K562 (cell line): ENCODE measurements around the gene ADCY1. TPM values are rescaled to one million over a fixed set of nuclear protein-coding genes. Genes with fewer than 3 reads are reported as not detected.
"Not testable (repeated sequence)": the region's sequence is repeated elsewhere in the genome, so short reads cannot be mapped to it uniquely, and the experiment has no call there.

Experiments
- ATAC-seq: fragments of 200-7000 bp; cut with Tn5 transposase; 3 replicates; pipeline ENCODE4 v1.9.1; 2020; ENCODE audit warnings: moderate library complexity
- BruUV-seq: library from RNA; stranded (reverse); fragments of 400-500 nt; replicated peaks from 2 replicates; lab custom pipeline; 2021; lab: Mats Ljungman, UMichigan
- CTCF ChIA-PET: fragments of 300-600 bp; formaldehyde crosslinking; extraction: SDS; loops from one replicate; lab custom pipeline; 2021; ENCODE audit warnings: low intra/inter-chr PET ratio; lab: Yijun Ruan, JAX
- POLR2A ChIA-PET: fragments of 300-600, 350-650 bp; sonication (Branson Sonifier 250); formaldehyde crosslinking; extraction: SDS; loops from one replicate; lab custom pipeline; 2021; ENCODE audit warnings: antibody characterized with exemption, inconsistent platforms; lab: Yijun Ruan, JAX
- DNase-seq, 4 experiments: peaks; one replicate each; pipeline versions ENCODE4 v3.0.0 to v3.0.0-alpha.2; 2011 to 2018; ENCODE audit warnings: low spot score in 3 of 4, mixed read lengths in 3 of 4; ENCODE audit errors: extremely low read depth in 1 of 4
- FAIRE-seq: peaks from 2 replicates; lab custom pipeline; 2011; peaks lifted over from hg19 to GRCh38; lab: Jason Lieb, UNC
- H2AFZ ChIP-seq: 2 replicates; pipeline ENCODE4 v1.6.0; 2011; ENCODE audit warnings: low read depth, low read length, control low read depth, inconsistent platforms
- H3K27ac ChIP-seq: fragments of 200-600 bp; 3 replicates; pipeline ENCODE4 v1.8.0; 2011; ENCODE audit warnings: low read depth, mild to moderate bottlenecking, control low read depth, inconsistent platforms, low read length, moderate library complexity, mixed read lengths; ENCODE audit errors: extremely low read depth
- H3K27me3 ChIP-seq, 2 experiments: fragments of 300-600 bp in 1 of 2; 2 replicates in 1 of 2; 3 replicates in 1 of 2; pipeline versions ENCODE4 v1.6.0 to v1.8.0; 2011; ENCODE audit warnings: inconsistent platforms in 2 of 2, low read length in 2 of 2, mild to moderate bottlenecking in 1 of 2, mixed read lengths in 1 of 2, moderate library complexity in 1 of 2; ENCODE audit not compliant: control insufficient read depth in 2 of 2, insufficient read depth in 2 of 2
- H3K36me3 ChIP-seq: fragments of 300-600 bp; 3 replicates; pipeline ENCODE4 v1.8.0; 2011; ENCODE audit warnings: mild to moderate bottlenecking, low read length, inconsistent platforms; ENCODE audit not compliant: control insufficient read depth, insufficient read depth
- H3K4me1 ChIP-seq, 2 experiments: fragments of 200-600 bp in 1 of 2; replicated peaks in 1 of 2; 2 replicates in 1 of 2; 3 replicates in 1 of 2; pipeline versions ENCODE4 v1.5.1 to v1.8.0; 2011; ENCODE audit warnings: inconsistent platforms in 2 of 2, low read length in 2 of 2, mild to moderate bottlenecking in 1 of 2, mixed read lengths in 1 of 2, moderate library complexity in 1 of 2; ENCODE audit not compliant: control insufficient read depth in 2 of 2, insufficient read depth in 2 of 2
- H3K4me2 ChIP-seq: 2 replicates; pipeline ENCODE4 v1.6.1; 2011; ENCODE audit warnings: low read length, control low read depth, inconsistent platforms, mixed read lengths; ENCODE audit not compliant: insufficient read depth
- H3K4me3 ChIP-seq: fragments of 200-600 bp; sonication (generic), shearing (Covaris generic); 2 replicates; pipeline ENCODE4 v1.5.1; 2016; ENCODE audit warnings: control low read depth, inconsistent platforms
- H3K79me2 ChIP-seq: fragments of 200-600 bp; 3 replicates; pipeline ENCODE4 v1.8.0; 2011; ENCODE audit warnings: low read length, inconsistent platforms; ENCODE audit not compliant: control insufficient read depth, insufficient read depth
- H3K9ac ChIP-seq, 2 experiments: 2 replicates each; pipeline versions ENCODE4 v1.6.0 to v1.6.1; 2011; ENCODE audit warnings: low read depth in 2 of 2, low read length in 2 of 2, control low read depth in 1 of 2, inconsistent platforms in 1 of 2, mild to moderate bottlenecking in 1 of 2, mixed read lengths in 1 of 2; ENCODE audit not compliant: insufficient read depth in 1 of 2
- H3K9me1 ChIP-seq: one replicate; pipeline ENCODE4 v1.6.0; 2011; ENCODE audit warnings: inconsistent platforms, mild to moderate bottlenecking, low read length, moderate library complexity; ENCODE audit not compliant: control insufficient read depth, insufficient read depth
- H3K9me3 ChIP-seq: replicated peaks from 2 replicates; pipeline ENCODE4 v1.5.1; 2011; ENCODE audit warnings: low read depth, low read length, inconsistent platforms; ENCODE audit not compliant: control insufficient read depth, insufficient read depth
- H4K20me1 ChIP-seq: replicated peaks from 2 replicates; pipeline ENCODE4 v1.6.1; 2011; ENCODE audit warnings: low read length, inconsistent platforms, mixed read lengths; ENCODE audit not compliant: control insufficient read depth, insufficient read depth
- ADNP ChIP-seq: fragments of 200-800 bp; sonication (Bioruptor generic); IDR thresholded peaks from 2 replicates; pipeline ENCODE4 v1.6.1; 2016; ENCODE audit warnings: missing genetic modification characterization, missing compliant biosample characterization
- POLR2G ChIP-seq: fragments of 200-400 bp; formaldehyde crosslinking; IDR thresholded peaks from 2 replicates; pipeline ENCODE4 v1.6.1; 2017; ENCODE audit warnings: low read depth, mild to moderate bottlenecking, antibody characterized with exemption, low read length, moderate library complexity
- ZNF512 ChIP-seq: IDR thresholded peaks from 2 replicates; pipeline ENCODE4 v1.6.1; 2016; ENCODE audit warnings: missing genetic modification characterization, missing compliant biosample characterization
- WGBS: fragments of 100-300 bp; shearing (Covaris generic); methylation state at CpG from one replicate; pipeline ENCODE4 v1.1.6; 2016; ENCODE audit warnings: low coverage, mixed read lengths; ENCODE audit not compliant: insufficient coverage; ENCODE audit errors: missing lambda C conversion rate; 5-methylcytosine and 5-hydroxymethylcytosine counted together
- in situ Hi-C: fragments of 300-500 bp; cut with MboI; formaldehyde crosslinking; loops from 4 replicates; pipeline ENCODE4 v1.15.0; 2018; ENCODE audit warnings: inconsistent platforms, mixed read lengths
- intact Hi-C: fragments of 100-400 bp; cut with micrococcal nuclease; formaldehyde crosslinking; loops from 2 replicates; pipeline ENCODE4 v1.14.2; 2022
- polyA plus RNA-seq, 8 experiments: library from polyadenylated mRNA; depleted of rRNA in 4 of 8; stranded (reverse) in 5 of 8; unstranded in 3 of 8; fragments of >200 nt; fragmentation: Nextera tagmentation in 2 of 8; fragmentation: Illumina TruSeq in 1 of 8; extraction: Ambion mirVana in 2 of 8; extraction: Trizol in 1 of 8; gene quantifications; 2 replicates each; pipeline versions ENCODE4 v1.2.1 to v1.2.3, GENCODE V29; 2011 to 2014; ENCODE audit warnings: inconsistent platforms in 1 of 8, missing spikeins in 1 of 8
- total RNA-seq, 7 experiments: library from RNA; depleted of rRNA in 6 of 7; stranded (reverse); fragments of >200 nt in 6 of 7; fragmentation: Illumina TruSeq in 2 of 7; extraction: Trizol in 2 of 7; gene quantifications; 2 replicates each; pipeline versions ENCODE4 v1.2.1 to v1.2.3, GENCODE V29; 2011 to 2021; ENCODE audit warnings: low replicate concordance in 1 of 7

Gene ADCY1
- total and polyA plus RNA-seq, 9 of the 15 experiments (the other 6 are each of a cell fraction or from before 2014, with no cell fraction given): under 0.01 to 0.18 (median 0.10) TPM; not detected in 4

- H3K4me2 ChIP-seq, in situ Hi-C loops, CTCF ChIA-PET, H3K27ac ChIP-seq, H4K20me1 ChIP-seq, H3K27me3 ChIP-seq, DNase-seq, BruUV-seq, H3K9me1 ChIP-seq, H3K4me3 ChIP-seq, intact Hi-C loops, H3K79me2 ChIP-seq, H3K9ac ChIP-seq, H3K9me3 ChIP-seq, H3K4me1 ChIP-seq, H2AFZ ChIP-seq: not testable (repeated sequence)
- H3K36me3 ChIP-seq: peaks cover 34% of the 10 kb centered on the region; the same call in 2 of the 3 replicates
- WGBS: 67% methylated on average over 1 of the region's 2 CpGs
- POLR2A ChIA-PET: interaction anchor here (0.6 kb wide), 1 partner anchor 12 kb away, joined by 3 read pairs; no protein-coding TSS in a partner anchor
- peak; percentile 51; the same call in 1 of the 2 replicates for TF ChIP-seq ZNF512 (tag)
- TF ChIP-seq, all 486 proteins: peak for 1; not testable (repeated sequence) for 485
- not testable (repeated sequence) for FAIRE-seq, ATAC-seq
These were observed 151.1 kb downstream of the ADCY1 start for GRCh38 chr7:45725231-45725630.

- no peaks in the 10 kb centered on the region for H3K27me3 ChIP-seq
- H2AFZ ChIP-seq: no peak overlapping the region
- TF ChIP-seq ADNP (tag) (no peak), POLR2G (0 out of 2 replicates have a peak, but pooled peaks have one; percentile 23)
- intact Hi-C loops: no loop called here
- no TSS peak for BruUV-seq
- CTCF ChIA-PET: no interaction called here
- no peak overlapping the region for H3K9ac ChIP-seq
- POLR2A ChIA-PET: no interaction called here
- FAIRE-seq (no peak), ATAC-seq (no peak), DNase-seq (peak in 1 of 4 experiments; percentile 2)
- in situ Hi-C loops: no loop called here
- H4K20me1 ChIP-seq: no peaks in the 10 kb centered on the region
- H3K36me3 ChIP-seq: peaks cover 34% of the 10 kb centered on the region; the same call in 2 of the 3 replicates
- H3K9me3 ChIP-seq: no peaks in the 10 kb centered on the region
- 97% methylated on average over 13 of the region's 29 CpGs for WGBS
- no peaks in the 10 kb centered on the region for H3K9me1 ChIP-seq
- H3K4me3 ChIP-seq: no peak overlapping the region
- no peak overlapping the region for H3K27ac ChIP-seq
- H3K4me2 ChIP-seq: no peak overlapping the region
- no peaks in the 10 kb centered on the region for H3K79me2 ChIP-seq
- H3K4me1 ChIP-seq: no peaks in the 10 kb centered on the region
These were observed 152.7 kb downstream of the ADCY1 start for GRCh38 chr7:45726883-45727282.
